Neural progenitor cell (in vitro differentiated cells): ENCODE results near the gene ERC2. TPM values are rescaled to one million over a fixed set of nuclear protein-coding genes. Genes with fewer than 3 reads are reported as not detected.

Source experiments
- DNase-seq: peaks from one replicate; pipeline ENCODE4 v3.0.0-alpha.2; 2016; ENCODE audit warnings: low spot score
- H2AFZ ChIP-seq: fragments of 200-600 bp; sonication (generic); replicated peaks from 2 replicates; pipeline ENCODE4 v1.6.1; 2016; ENCODE audit warnings: antibody characterized with exemption
- H3F3A ChIP-seq: fragments of 200-600 bp; sonication (generic); 2 replicates; pipeline ENCODE4 v1.6.1; 2016; ENCODE audit warnings: antibody characterized with exemption, low read depth
- H3K27ac ChIP-seq: fragments of 200-600 bp; sonication (generic); 2 replicates; pipeline ENCODE4 v1.5.1; 2016; ENCODE audit warnings: mild to moderate bottlenecking
- H3K27me3 ChIP-seq: fragments of 200-600 bp; sonication (generic); 2 replicates; pipeline ENCODE4 v1.6.1; 2016; ENCODE audit warnings: mild to moderate bottlenecking, moderate library complexity
- H3K36me3 ChIP-seq: fragments of 200-600 bp; sonication (generic); 2 replicates; pipeline ENCODE4 v1.5.1; 2016
- H3K4me1 ChIP-seq: fragments of 200-600 bp; sonication (generic); 2 replicates; pipeline ENCODE4 v1.6.1; 2016; ENCODE audit warnings: mixed run types
- H3K4me2 ChIP-seq: fragments of 200-600 bp; sonication (generic); 2 replicates; pipeline ENCODE4 v1.6.1; 2016
- H3K4me3 ChIP-seq: fragments of 200-600 bp; sonication (generic); 2 replicates; pipeline ENCODE4 v1.5.1; 2016
- H3K79me2 ChIP-seq: fragments of 200-600 bp; sonication (generic); 2 replicates; pipeline ENCODE4 v1.6.1; 2016; ENCODE audit warnings: low read depth
- H3K9ac ChIP-seq: fragments of 200-600 bp; sonication (generic); 2 replicates; pipeline ENCODE4 v1.6.1; 2016
- H3K9me3 ChIP-seq: fragments of 200-600 bp; sonication (generic); 2 replicates; pipeline ENCODE4 v1.5.1; 2016; ENCODE audit warnings: low read depth
- H4K20me1 ChIP-seq: fragments of 200-600 bp; sonication (generic); 2 replicates; pipeline ENCODE4 v1.6.1; 2016; ENCODE audit warnings: low read depth
- H3K27ac Mint-ChIP-seq: 3 replicates; pipeline ENCODE4 v1.8.0; 2021; ENCODE audit warnings: mixed read lengths
- H3K27me3 Mint-ChIP-seq: 2 replicates; pipeline ENCODE4 v1.8.0; 2022; ENCODE audit warnings: low read depth, mild to moderate bottlenecking, inconsistent platforms, moderate library complexity, mixed read lengths; ENCODE audit not compliant: insufficient read depth
- H3K36me3 Mint-ChIP-seq: 3 replicates; pipeline ENCODE4 v1.8.0; 2021; ENCODE audit warnings: mixed read lengths
- H3K4me1 Mint-ChIP-seq: 3 replicates; pipeline ENCODE4 v1.8.0; 2021; ENCODE audit warnings: mixed read lengths
- H3K4me3 Mint-ChIP-seq: 3 replicates; pipeline ENCODE4 v1.8.0; 2021; ENCODE audit warnings: mild to moderate bottlenecking, moderate library complexity, mixed read lengths
- H3K9me3 Mint-ChIP-seq: 3 replicates; pipeline ENCODE4 v1.8.0; 2020; ENCODE audit warnings: mixed read lengths
- CTCF ChIP-seq: fragments of 200-600 bp; sonication (generic); IDR thresholded peaks from 2 replicates; pipeline ENCODE4 v1.5.1; 2017; ENCODE audit warnings: antibody characterized with exemption, mild to moderate bottlenecking
- EZH2 ChIP-seq: fragments of 200-600 bp; sonication (generic); IDR thresholded peaks from 2 replicates; pipeline ENCODE4 v1.6.1; 2017; ENCODE audit warnings: antibody characterized with exemption, mild to moderate bottlenecking, moderate library complexity
- EZH2phosphoT487 ChIP-seq: fragments of 200-600 bp; sonication (generic); IDR thresholded peaks from 2 replicates; pipeline ENCODE4 v1.6.1; 2017; ENCODE audit warnings: antibody characterized with exemption
- total RNA-seq: library from RNA; depleted of rRNA; stranded (reverse); fragments of >200 nt; gene quantifications from 2 replicates; pipeline ENCODE4 v1.2.3, GENCODE V29; 2015; ENCODE audit warnings: low replicate concordance

The ERC2 gene
- total RNA-seq, 1 donor from 2014 or later, result 24.8 TPM

- no peak overlapping the region for H3K4me3 Mint-ChIP-seq
- H3F3A ChIP-seq, result no peaks in the 10 kb centered on the region
- H3K27me3 ChIP-seq, result no peaks in the 10 kb centered on the region
- no peak overlapping the region for H3K27ac ChIP-seq
- H3K4me1 ChIP-seq, result peaks cover 12% of the 10 kb centered on the region
- H3K27me3 Mint-ChIP-seq, result no peaks in the 10 kb centered on the region
- no peaks in the 10 kb centered on the region for H4K20me1 ChIP-seq
- no peak for DNase-seq
- no peaks in the 10 kb centered on the region for H3K9me3 ChIP-seq
- no peak overlapping the region for H2AFZ ChIP-seq
- TF ChIP-seq CTCF, result no peak
- TF ChIP-seq EZH2, result no peak
- TF ChIP-seq EZH2phosphoT487, result no peak
- no peaks in the 10 kb centered on the region for H3K79me2 ChIP-seq
- no peak overlapping the region for H3K9ac ChIP-seq
- no peaks in the 10 kb centered on the region for H3K36me3 ChIP-seq
- peaks cover under 1% of the 10 kb centered on the region for H3K36me3 Mint-ChIP-seq
- H3K4me1 Mint-ChIP-seq, result peaks cover 9% of the 10 kb centered on the region
- H3K4me3 ChIP-seq, result no peak overlapping the region
- H3K27ac Mint-ChIP-seq, result no peak overlapping the region
- H3K9me3 Mint-ChIP-seq, result no peaks in the 10 kb centered on the region
- H3K4me2 ChIP-seq, result no peak overlapping the region
Measured at GRCh38 chr3:55702822-55703221, 765.4 kb downstream of the ERC2 start.

- Histone ChIP-seq H3K79me2 (no peaks in the 10 kb centered on the region), H3K4me1 (peaks cover 12% of the 10 kb centered on the region), H4K20me1 (no peaks in the 10 kb centered on the region), H3K27ac (no peak overlapping the region), H3K4me3 (no peak overlapping the region), H3K4me2 (no peak overlapping the region), H3F3A (no peaks in the 10 kb centered on the region), H3K9me3 (no peaks in the 10 kb centered on the region), H3K36me3 (no peaks in the 10 kb centered on the region), H2AFZ (no peak overlapping the region), H3K9ac (no peak overlapping the region), H3K27me3 (no peaks in the 10 kb centered on the region)
- Mint-ChIP-seq H3K27me3 (no peaks in the 10 kb centered on the region), H3K4me1 (peaks cover 9% of the 10 kb centered on the region), H3K4me3 (no peak overlapping the region), H3K27ac (peak overlapping the region; percentile 44), H3K36me3 (peaks cover 4% of the 10 kb centered on the region), H3K9me3 (no peaks in the 10 kb centered on the region)
- TF ChIP-seq EZH2phosphoT487 (no peak), EZH2 (no peak), CTCF (no peak)
- DNase-seq, result no peak
Measured at GRCh38 chr3:55701997-55702396, 766.3 kb downstream of the ERC2 start.

- no peak overlapping the region for H3K9ac ChIP-seq
- H3K36me3 ChIP-seq, result no peaks in the 10 kb centered on the region
- peak overlapping the region; percentile 8 for H3K4me2 ChIP-seq
- H2AFZ ChIP-seq, result no peak overlapping the region
- no peaks in the 10 kb centered on the region for H3K9me3 ChIP-seq
- H3K27ac Mint-ChIP-seq, result no peak overlapping the region
- DNase-seq, result peak; percentile 26
- H3K4me3 ChIP-seq, result no peak overlapping the region
- H3K9me3 Mint-ChIP-seq, result no peaks in the 10 kb centered on the region
- peaks cover 12% of the 10 kb centered on the region for H3K4me1 ChIP-seq
- no peaks in the 10 kb centered on the region for H3F3A ChIP-seq
- TF ChIP-seq CTCF (no peak), EZH2 (no peak), EZH2phosphoT487 (no peak)
- H3K4me3 Mint-ChIP-seq, result no peak overlapping the region
- H3K79me2 ChIP-seq, result no peaks in the 10 kb centered on the region
- H4K20me1 ChIP-seq, result no peaks in the 10 kb centered on the region
- no peaks in the 10 kb centered on the region for H3K27me3 Mint-ChIP-seq
- H3K27me3 ChIP-seq, result no peaks in the 10 kb centered on the region
- H3K36me3 Mint-ChIP-seq, result peaks cover 4% of the 10 kb centered on the region
- no peak overlapping the region for H3K27ac ChIP-seq
- H3K4me1 Mint-ChIP-seq, result peaks cover 9% of the 10 kb centered on the region
Measured at GRCh38 chr3:55698831-55699230, 769.4 kb downstream of the ERC2 start.
